PFSK-1 (cell line): ENCODE measurements around the gene TMEM30B.

Experiments used
- FOXP2 ChIP-seq: optimal IDR thresholded peaks from 2 replicates; pipeline ENCODE3; 2011; ENCODE audit warnings: borderline replicate concordance, control low read depth, inconsistent platforms; ENCODE audit not compliant: insufficient read depth; ENCODE audit errors: extremely low read length, extremely low read depth
- POLR2AphosphoS5 ChIP-seq: IDR thresholded peaks from 2 replicates; pipeline ENCODE4 v1.6.1; 2012; ENCODE audit warnings: low read depth, mild to moderate bottlenecking, control low read depth, low read length, moderate library complexity

GRCh38 chr14:61285364-61285763, 4.2 kb upstream of the TMEM30B start:
- TF ChIP-seq FOXP2, result no peak
- no peak for TF ChIP-seq POLR2AphosphoS5
